ENCODE data around the gene OPHN1. TPM values are rescaled to one million over a fixed set of nuclear protein-coding genes. Genes with fewer than 3 reads are reported as not detected.
A peak's percentile ranks its signal among the peaks of the same experiment; 100 is the strongest.

The OPHN1 gene
- polyA plus RNA-seq, 1 experiment, result 5.9 TPM

DNA sequence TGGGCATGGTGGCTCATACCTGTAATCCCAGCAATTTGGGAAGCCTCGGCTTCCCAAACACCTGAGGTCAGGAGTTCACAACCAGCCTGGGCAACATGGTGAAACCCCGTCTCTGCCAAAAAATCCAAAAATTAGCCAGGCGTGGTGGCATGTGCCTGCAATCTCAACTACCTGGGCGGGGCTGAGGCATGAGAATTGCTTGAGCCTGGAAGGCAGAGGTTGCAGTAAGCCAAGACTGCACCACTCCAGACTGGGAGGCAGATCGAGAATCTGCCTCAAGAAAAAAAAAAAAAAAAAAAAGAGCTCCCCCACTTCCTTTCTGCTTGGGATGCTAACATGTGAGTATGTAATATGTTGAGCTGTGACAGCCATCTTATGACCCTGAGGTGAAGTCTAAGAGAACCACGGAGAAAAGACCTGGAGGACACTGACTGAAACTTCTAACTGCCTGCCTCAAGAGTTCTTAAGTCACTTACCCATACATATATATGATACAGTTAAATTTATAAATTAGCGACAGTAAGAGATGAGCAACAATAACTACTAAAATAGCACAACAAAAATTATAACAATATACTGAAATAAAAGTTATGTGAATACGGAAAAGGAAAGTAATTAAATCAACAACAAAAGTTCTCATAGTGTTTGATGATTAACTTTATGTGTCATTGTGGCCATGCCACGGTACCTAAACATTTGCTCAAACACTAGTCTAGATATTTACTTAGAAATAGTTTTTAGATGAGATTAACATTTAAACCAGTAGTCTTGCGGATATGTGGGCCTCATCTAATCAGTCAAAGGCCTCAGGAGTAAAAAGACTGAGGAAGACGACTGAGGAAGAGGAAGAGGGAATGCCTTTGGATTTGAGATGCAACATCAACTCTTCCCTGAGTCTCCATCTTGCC is 178.3 kb downstream of the OPHN1 start:
- TF ChIP-seq, protein P1, sequence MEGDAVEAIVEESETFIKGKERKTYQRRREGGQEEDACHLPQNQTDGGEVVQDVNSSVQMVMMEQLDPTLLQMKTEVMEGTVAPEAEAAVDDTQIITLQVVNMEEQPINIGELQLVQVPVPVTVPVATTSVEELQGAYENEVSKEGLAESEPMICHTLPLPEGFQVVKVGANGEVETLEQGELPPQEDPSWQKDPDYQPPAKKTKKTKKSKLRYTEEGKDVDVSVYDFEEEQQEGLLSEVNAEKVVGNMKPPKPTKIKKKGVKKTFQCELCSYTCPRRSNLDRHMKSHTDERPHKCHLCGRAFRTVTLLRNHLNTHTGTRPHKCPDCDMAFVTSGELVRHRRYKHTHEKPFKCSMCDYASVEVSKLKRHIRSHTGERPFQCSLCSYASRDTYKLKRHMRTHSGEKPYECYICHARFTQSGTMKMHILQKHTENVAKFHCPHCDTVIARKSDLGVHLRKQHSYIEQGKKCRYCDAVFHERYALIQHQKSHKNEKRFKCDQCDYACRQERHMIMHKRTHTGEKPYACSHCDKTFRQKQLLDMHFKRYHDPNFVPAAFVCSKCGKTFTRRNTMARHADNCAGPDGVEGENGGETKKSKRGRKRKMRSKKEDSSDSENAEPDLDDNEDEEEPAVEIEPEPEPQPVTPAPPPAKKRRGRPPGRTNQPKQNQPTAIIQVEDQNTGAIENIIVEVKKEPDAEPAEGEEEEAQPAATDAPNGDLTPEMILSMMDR (IDR thresholded peaks at IDR 0.05; ENCODE audit: insufficient read depth, low read depth, low read length), result no peak

DNA sequence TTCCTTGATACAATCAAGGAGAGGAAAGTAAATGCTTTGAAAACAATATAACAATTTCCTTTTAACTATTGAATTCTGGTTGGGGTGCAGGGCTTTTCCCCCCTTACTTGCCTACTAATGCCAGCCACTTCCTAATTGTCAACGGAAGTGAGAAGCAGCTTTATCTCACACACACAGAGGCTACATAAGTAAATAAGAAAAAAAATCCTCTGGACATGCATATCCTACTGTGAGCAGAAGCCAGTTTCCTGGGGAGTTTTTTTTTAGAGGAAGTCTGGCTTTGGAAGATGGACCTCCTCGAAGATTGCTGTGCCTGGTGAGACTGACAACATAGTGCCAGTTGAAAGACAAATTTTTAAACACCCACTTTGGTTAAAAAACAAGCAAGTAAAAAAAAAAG is 180.6 kb downstream of the OPHN1 start:
- POLR2A ChIA-PET, result no interaction called here
- DNase-seq (ENCODE audit: low read depth), result no peak
- Histone ChIP-seq H3K27me3 (ENCODE audit: control insufficient read depth, insufficient read depth, low read length) (no peaks in the 10 kb centered on the region), H3K4me3 (ENCODE audit: low read depth, low read length) (no peak overlapping the region), H3K36me3 (ENCODE audit: control insufficient read depth, insufficient read depth, low read length) (no peaks in the 10 kb centered on the region)
- CTCF ChIA-PET, result no interaction called here
- TF ChIP-seq, protein P1 (IDR thresholded peaks at IDR 0.05; ENCODE audit: insufficient read depth, low read depth, low read length), result no peak

More for the DNA sequence above, 178.3 kb downstream of the OPHN1 start:
- Histone ChIP-seq H3K36me3 (ENCODE audit: control insufficient read depth, insufficient read depth, low read length) (no peaks in the 10 kb centered on the region), H3K4me3 (ENCODE audit: low read depth, low read length) (no peak overlapping the region), H3K27me3 (ENCODE audit: control insufficient read depth, insufficient read depth, low read length) (no peaks in the 10 kb centered on the region)
- DNase-seq (ENCODE audit: low read depth), result no peak
- ChIA-PET CTCF (no interaction called here), POLR2A (no interaction called here)

DNA sequence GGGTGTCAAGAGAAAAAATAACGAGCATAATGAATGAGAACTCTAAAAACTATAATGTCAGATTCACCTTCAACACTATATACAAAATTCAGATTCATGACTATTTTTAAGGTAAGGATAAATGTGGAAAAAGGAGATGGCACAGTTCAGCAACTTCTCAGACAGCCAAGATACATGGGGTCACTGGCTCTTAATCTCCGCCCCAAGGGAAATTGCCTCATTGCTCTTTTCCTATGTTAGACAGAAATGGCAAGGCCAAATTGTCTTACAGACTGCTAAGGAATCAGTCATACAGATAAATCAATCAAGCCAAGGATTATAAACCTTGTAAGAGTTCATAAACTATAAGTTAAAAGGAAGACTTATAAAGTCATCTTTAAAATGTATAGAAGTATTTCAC is 183.4 kb downstream of the OPHN1 start:
- no peaks in the 10 kb centered on the region for H3K36me3 ChIP-seq (ENCODE audit: control insufficient read depth, insufficient read depth, low read length)
- no peaks in the 10 kb centered on the region for H3K27me3 ChIP-seq (ENCODE audit: control insufficient read depth, insufficient read depth, low read length)
- POLR2A ChIA-PET, result no interaction called here
- TF ChIP-seq, protein P1 (IDR thresholded peaks at IDR 0.05; ENCODE audit: insufficient read depth, low read depth, low read length), result no peak
- CTCF ChIA-PET, result no interaction called here
- DNase-seq (ENCODE audit: low read depth), result no peak
- H3K4me3 ChIP-seq (ENCODE audit: low read depth, low read length), result no peak overlapping the region

DNA sequence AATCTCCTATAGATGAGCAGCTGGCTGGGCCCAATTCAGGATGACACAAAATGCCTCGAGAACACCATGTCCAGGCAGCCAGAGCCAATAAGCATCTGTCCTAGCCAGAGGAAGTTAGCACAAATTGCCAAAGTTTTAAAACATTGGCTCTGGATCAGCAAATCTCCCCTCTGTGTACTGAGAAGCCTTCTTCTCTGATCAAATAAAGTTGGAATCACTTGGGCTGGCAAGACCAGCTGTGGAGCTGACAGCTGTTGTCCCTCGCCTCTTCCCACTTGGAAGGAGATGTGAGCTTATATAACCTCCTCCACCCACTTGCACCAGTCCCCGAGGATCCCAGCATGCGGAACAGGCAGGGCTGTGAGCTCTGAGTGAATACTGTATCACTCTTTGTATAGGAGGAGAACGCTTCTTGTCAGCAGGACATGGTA is 183.9 kb downstream of the OPHN1 start:
- ChIA-PET CTCF (no interaction called here), POLR2A (no interaction called here)
- TF ChIP-seq, protein P1 (IDR thresholded peaks at IDR 0.05; ENCODE audit: insufficient read depth, low read depth, low read length), result no peak
- no peak overlapping the region for H3K4me3 ChIP-seq (ENCODE audit: low read depth, low read length)
- no peak for DNase-seq (ENCODE audit: low read depth)
- H3K27me3 ChIP-seq (ENCODE audit: control insufficient read depth, insufficient read depth, low read length), result no peaks in the 10 kb centered on the region
- no peaks in the 10 kb centered on the region for H3K36me3 ChIP-seq (ENCODE audit: control insufficient read depth, insufficient read depth, low read length)

DNA sequence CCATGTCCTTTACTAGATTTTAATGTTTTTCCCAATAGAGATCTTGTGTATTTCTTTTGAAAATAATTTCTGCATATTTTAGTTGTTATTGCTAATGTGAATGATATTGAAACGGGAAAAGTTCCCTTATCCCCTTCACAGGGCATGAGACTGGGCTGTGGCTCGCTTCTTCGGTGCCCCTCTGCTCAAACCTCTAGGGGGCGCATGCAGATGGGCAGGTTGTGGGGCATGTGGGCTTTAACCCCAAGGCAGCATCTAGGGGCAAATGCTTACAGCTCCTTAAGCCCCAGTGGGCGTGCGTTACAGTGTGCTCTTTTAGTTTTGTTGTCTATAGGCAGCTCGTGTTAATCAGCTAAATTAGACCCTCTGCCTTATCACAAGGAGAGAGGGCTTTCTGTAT is 194.7 kb downstream of the OPHN1 start:
- TF ChIP-seq, protein P1 (IDR thresholded peaks at IDR 0.05; ENCODE audit: insufficient read depth, low read depth, low read length), result peak; percentile 45
- no peak for DNase-seq (ENCODE audit: low read depth)
- H3K27me3 ChIP-seq (ENCODE audit: control insufficient read depth, insufficient read depth, low read length), result no peaks in the 10 kb centered on the region
- ChIA-PET CTCF (interaction anchor here (0.7 kb wide), 1 partner anchor 91 kb away, joined by 3 read pairs; no protein-coding TSS in a partner anchor), POLR2A (no interaction called here)
- no peak overlapping the region for H3K4me3 ChIP-seq (ENCODE audit: low read depth, low read length)
- no peaks in the 10 kb centered on the region for H3K36me3 ChIP-seq (ENCODE audit: control insufficient read depth, insufficient read depth, low read length)

Measured in BJ (cell line).